GM10266 (cell line): ENCODE results near the gene SLC22A17.
A peak's percentile ranks its signal among the peaks of the same experiment; 100 is the strongest.

ENCODE experiments used
- DNase-seq: peaks from one replicate; pipeline ENCODE4 v3.0.0; 2012; ENCODE audit errors: extremely low spot score
- TF ChIP-seq, protein P1 (sequence below): IDR thresholded peaks from 2 replicates; pipeline ENCODE4 v1.5.1; 2012; ENCODE audit warnings: mild to moderate bottlenecking, low read depth; ENCODE audit not compliant: control insufficient read depth, insufficient read depth; ENCODE audit errors: missing control alignments

Gene SLC22A17

DNA sequence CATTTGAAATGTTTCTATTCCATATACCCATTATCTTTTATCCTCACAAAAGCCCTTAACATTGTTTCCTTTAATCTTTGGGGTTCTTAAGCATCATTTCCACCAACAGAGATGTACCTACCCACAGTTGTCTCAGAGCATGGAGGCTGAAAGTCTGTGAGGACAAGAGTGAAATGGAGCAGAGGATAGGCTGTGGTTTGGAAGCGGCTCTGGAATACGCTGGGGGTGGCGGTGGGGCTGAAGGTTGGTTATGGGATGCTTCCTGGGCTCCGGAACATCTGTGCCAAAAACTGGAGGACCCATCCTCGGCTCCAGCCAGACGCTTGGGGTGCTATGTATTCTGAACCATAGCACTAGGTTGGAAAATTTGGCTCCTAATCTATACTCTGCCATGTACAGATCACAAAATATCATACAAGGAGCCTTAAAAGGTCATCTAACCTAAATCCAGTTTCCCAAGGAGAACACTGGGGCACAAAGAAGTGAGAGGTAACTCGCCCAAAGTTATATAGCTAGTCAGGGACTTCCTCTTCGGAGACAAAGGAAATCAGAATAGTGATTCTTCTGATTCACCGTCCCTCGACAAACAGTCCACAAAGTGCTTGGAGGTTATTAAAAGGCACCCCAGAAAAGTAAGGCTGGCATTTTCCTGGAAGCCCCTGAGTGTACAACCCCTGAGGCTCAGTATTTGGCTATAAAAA lies 52.6 kb downstream of the SLC22A17 start:
- TF ChIP-seq, protein P1, sequence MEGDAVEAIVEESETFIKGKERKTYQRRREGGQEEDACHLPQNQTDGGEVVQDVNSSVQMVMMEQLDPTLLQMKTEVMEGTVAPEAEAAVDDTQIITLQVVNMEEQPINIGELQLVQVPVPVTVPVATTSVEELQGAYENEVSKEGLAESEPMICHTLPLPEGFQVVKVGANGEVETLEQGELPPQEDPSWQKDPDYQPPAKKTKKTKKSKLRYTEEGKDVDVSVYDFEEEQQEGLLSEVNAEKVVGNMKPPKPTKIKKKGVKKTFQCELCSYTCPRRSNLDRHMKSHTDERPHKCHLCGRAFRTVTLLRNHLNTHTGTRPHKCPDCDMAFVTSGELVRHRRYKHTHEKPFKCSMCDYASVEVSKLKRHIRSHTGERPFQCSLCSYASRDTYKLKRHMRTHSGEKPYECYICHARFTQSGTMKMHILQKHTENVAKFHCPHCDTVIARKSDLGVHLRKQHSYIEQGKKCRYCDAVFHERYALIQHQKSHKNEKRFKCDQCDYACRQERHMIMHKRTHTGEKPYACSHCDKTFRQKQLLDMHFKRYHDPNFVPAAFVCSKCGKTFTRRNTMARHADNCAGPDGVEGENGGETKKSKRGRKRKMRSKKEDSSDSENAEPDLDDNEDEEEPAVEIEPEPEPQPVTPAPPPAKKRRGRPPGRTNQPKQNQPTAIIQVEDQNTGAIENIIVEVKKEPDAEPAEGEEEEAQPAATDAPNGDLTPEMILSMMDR = no peak
- DNase-seq = no peak

GRCh38 chr14:23299211-23299957 lies 53.3 kb downstream of the SLC22A17 start:
- no peak for DNase-seq
- TF ChIP-seq, protein P1 = peak; percentile 30

DNA sequence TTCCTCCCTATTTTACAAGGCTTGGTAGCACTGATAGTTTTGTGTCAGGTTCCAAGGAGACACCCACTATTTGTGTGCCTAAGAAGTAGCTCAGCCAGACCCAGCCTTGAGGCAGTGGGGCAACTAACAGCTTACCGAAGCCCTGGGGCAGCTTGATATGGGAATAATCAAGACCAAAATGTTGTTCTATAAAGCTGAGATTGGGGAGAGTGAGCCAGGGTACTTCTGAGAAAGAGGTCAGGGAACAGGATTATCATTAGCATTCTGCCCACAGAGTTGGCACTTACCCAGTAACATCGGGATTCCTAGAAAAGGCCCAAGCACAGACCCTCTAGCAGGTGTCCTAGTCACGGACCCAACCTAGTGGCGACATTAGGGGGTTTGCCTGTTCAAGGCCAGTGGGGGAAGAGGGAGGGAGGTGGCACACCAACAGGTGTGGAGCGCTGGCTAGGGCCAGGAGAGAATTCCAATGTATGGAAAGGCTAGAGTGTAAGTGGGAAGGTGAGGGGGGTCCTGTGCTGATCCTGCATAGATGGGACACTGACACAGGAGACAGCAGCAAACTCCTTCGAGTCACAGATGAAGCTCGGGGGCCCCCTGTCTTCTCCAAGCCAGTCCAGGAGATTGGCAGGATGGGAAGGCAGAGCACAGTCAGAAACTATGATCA lies 54.9 kb downstream of the SLC22A17 start:
- no peak for DNase-seq
- TF ChIP-seq, protein P1 = no peak

DNA sequence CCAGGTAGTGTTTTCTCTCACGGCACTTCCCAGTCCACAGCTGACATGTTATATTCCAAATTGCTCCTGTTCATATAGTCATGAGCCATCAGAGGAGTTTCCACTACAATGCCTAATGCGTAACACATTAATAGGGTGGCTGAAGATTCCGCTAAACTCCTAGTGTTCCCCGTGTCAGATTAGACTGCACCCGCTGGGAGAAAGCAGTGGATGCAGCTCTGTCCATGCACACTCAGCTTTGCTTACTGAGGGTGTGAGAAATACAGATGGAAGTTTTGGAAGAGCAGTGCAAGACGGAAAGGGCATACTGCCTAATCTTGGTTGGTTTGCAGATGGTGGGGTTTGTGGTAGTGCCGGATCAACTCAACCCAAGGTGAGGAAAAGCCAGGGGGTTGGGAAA lies 55.6 kb downstream of the SLC22A17 start:
- no peak for DNase-seq

More for the DNA sequence above, 55.6 kb downstream of the SLC22A17 start:
- TF ChIP-seq, protein P1 = no peak
